Subcutaneous adipose tissue (tissue), 4 donors: Measurements from ENCODE around the gene MSI2. TPM values are rescaled to one million over a fixed set of nuclear protein-coding genes. Genes with fewer than 3 reads are reported as not detected.

Source experiments
- total RNA-seq, 4 donors: library from RNA; depleted of rRNA; stranded (reverse); fragments of >200 nt; gene quantifications; one replicate each; pipeline ENCODE4 v1.1.0, GENCODE V29; 2016
- TF ChIP-seq, protein P1 (sequence below): fragments of 450-650 bp; IDR thresholded peaks from one replicate; pipeline ENCODE4 v1.5.1; 2016; ENCODE audit warnings: low read depth, mild to moderate bottlenecking, control low read depth, antibody characterized with exemption, moderate library complexity

MSI2 gene
- total RNA-seq, 4 donors from 2014 or later, result 9.5 to 12.9 (median 10.9) TPM

DNA sequence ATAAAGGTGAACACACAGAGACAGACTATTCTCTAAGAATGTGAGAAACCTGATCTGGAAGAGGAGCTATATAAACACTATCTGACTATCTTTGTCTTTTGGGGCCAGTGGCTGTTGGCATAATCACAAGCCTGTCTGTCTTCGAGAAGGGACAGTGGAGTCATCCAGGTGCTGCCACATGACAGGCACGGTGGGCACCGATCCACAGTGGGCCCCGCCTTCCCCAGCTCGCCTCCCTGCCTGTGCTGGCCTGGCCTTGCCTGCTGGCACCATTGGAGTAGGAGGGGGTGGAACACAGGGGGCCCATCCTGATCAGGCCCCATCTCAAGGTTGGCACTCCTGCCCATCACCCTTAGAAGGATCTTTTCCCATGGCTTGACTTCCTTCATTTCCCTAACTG is 376.0 kb downstream of the MSI2 start:
- TF ChIP-seq, protein P1, sequence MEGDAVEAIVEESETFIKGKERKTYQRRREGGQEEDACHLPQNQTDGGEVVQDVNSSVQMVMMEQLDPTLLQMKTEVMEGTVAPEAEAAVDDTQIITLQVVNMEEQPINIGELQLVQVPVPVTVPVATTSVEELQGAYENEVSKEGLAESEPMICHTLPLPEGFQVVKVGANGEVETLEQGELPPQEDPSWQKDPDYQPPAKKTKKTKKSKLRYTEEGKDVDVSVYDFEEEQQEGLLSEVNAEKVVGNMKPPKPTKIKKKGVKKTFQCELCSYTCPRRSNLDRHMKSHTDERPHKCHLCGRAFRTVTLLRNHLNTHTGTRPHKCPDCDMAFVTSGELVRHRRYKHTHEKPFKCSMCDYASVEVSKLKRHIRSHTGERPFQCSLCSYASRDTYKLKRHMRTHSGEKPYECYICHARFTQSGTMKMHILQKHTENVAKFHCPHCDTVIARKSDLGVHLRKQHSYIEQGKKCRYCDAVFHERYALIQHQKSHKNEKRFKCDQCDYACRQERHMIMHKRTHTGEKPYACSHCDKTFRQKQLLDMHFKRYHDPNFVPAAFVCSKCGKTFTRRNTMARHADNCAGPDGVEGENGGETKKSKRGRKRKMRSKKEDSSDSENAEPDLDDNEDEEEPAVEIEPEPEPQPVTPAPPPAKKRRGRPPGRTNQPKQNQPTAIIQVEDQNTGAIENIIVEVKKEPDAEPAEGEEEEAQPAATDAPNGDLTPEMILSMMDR, result no peak

DNA sequence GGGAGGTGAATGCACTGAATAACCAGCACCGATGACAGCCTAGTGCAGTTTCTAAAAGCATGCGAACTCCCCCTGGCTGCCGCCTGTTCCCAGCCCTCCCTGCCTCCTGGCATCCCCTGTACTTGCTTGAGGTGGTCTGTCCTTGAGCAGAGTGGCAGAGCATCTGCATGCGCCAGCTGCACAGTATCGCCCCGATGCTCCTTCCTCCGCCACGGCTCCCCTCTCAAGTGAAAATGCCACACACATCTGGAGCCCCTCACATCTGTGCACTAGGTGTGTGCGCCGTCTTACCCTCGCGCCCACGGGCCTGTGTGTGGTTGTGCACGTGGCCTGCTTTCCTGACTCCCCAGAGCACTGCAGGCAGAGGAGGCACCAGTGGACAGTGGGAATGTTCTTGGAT is 376.9 kb downstream of the MSI2 start:
- TF ChIP-seq, protein P1, result no peak

- TF ChIP-seq, protein P1, result no peak
Measured at GRCh38 chr17:57634713-57635465, 378.6 kb downstream of the MSI2 start.

GRCh38 chr17:57636274-57636673 is 380.0 kb downstream of the MSI2 start:
- TF ChIP-seq, protein P1, result no peak

- TF ChIP-seq, protein P1, result no peak
Measured at GRCh38 chr17:57636985-57637665, 380.8 kb downstream of the MSI2 start.

GRCh38 chr17:57637666-57638010 is 381.3 kb downstream of the MSI2 start:
- TF ChIP-seq, protein P1, result no peak

GRCh38 chr17:57638284-57638683 is 382.0 kb downstream of the MSI2 start:
- TF ChIP-seq, protein P1, result no peak
